ENCODE results near the gene WWOX.

The WWOX gene

DNA sequence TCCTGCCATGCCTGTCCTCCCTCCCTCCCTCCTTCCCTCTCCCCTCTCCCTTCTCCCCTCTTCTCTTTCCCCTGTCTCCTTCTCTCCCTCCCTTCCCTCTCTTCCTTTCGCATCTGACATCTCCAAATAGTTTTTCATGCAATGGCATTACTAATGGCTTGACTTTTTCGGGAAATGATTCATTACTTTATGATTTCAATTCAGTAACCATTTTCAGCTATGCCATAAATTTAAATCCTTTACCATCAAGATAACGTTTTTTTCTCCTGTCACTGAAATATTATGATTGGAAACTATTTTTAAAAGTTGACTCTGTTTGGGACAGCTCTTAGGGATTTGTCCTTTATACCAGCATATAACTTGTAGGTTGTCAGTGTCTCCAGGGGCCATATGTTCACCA, 201.0 kb downstream of the WWOX start:
- no peak for DNase-seq (ENCODE audit: low spot score)

DNA sequence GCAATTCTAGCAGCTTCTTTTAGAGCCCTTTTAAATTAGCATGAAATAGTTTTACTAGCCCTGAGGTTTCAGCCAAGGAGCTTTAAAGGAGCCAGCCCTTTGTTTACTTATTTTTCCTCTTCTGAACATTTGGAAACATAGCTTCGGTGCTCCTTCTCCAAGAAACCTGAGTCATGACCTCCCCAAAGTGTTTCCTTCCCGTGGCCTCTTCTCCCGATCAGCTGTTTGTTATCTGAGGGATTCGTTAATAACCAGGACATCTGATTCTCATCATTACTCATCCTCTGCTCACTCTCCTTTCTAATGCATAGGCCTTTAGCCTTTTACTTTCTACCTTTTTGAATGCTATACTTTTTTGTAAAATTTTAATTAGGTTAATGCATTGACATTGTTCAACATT, 204.5 kb downstream of the WWOX start:
- no peak for DNase-seq (ENCODE audit: low spot score)

DNA sequence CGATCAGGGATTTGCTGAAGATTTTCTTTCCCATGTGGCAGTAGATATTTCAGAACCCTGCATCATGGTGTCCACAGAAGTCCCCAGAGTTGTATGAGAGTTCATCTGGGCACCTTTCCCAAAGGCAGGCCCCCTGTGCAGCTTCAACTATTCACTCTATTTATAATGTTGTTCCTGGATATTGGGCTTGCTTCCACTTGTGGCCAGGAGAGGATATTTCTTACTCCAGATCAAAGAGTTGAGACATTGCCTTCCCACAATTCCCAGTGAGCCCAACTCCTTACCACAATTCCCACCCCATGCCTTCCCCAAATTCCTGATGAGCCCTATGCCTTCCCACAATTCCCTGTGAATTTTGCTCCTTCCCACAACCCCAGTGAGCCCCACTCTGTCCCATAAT, 206.9 kb downstream of the WWOX start:
- no peak for DNase-seq (ENCODE audit: low spot score)

DNA sequence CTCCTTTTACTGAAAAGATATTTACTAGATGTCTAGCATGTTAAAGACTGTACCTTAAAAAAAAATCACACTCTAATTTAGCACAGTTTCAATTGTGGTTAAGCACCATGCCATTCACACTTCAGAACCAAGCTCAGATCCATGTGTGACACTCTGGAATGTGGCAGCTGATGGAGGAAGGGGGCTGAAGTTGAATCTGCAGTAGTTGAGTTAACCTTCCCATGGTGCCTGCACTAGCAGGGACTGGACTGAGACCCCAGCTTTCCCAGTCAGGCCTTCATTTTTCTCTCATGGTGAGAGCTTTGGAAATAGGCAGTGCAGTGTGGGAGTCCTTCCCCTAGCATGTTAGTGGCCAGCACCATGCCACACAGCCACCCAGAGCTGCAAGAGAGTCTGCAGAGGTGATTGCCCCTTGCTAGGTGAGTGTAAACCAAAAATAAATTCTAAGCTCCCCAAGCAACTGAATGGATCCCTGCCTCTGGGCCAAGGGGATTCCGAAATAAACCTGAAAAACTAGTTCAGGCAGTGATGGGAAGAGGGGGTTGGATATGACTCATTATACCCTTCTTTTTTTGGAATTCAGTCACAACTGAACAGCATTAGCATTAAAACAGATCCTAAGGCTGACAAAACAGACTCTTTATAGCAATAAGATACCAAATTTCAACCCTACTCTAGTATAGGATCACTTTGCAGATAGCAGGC, 208.5 kb downstream of the WWOX start:
- DNase-seq (ENCODE audit: low spot score), result no peak

DNA sequence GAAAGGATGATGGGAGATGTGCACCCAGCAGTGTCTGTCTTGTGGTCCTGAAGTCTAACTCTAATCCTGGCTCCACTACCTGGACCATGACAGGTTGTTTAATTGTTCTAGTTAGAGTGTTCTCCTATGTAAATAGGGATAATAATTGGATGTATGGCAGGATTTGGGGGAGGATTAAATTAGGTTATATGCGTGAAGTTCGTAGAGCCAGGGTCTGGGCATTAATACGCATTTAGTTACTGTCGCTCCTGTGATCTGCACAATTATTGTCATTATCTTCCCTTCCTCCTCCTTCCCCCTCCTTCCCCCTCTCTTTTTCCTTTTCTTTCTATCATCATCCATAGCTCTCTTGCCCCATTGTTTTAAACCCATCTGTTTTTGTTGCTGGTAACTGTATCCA, 210.3 kb downstream of the WWOX start:
- no peak for DNase-seq (ENCODE audit: low spot score)

DNA sequence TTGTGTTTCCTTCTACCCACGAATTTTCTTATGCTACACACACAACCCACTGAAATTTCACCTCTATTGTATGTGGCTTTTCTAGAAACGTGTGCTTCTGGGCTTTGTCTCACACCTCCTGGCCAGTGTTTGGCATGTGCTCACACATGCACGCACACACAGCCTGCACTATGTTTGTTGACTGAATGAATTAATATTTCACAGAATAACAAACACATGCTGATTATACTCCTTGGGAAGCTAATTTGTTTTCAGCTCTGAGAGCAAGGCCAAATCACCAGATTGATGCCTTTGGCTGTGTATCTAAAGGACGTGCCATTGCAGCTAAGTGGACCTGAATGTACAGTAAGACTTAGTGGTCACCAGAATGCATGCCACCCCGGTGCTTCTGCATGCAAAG, 210.7 kb downstream of the WWOX start:
- DNase-seq (ENCODE audit: low spot score), result no peak

DNA sequence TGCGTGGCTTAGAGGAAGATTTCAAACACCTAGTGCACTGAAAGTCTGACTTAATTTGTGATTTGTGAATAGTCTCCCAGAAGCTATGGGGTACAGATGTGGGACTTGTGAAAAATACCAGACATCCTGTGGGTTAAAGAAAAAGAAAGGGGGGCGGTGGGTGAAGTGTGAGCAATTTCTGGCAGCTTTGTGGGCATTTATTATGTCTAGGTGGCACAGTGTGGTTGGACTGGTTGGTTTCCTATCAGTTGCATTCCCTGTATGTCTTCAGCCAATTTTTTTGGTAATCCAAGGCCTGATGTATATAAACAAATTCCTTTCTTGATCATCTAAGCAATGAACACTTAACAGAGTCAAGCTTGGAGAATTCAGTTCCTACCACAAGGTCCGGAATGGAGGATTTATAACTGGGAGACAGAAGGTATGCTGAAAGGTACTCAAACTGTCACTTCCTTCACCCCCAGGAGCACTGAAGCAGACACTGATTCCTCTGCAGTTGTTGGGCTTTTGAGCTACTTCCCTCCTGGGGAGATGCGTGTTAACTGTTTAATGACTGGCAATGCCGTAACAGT, 211.6 kb downstream of the WWOX start:
- no peak for DNase-seq (ENCODE audit: low spot score)

DNA sequence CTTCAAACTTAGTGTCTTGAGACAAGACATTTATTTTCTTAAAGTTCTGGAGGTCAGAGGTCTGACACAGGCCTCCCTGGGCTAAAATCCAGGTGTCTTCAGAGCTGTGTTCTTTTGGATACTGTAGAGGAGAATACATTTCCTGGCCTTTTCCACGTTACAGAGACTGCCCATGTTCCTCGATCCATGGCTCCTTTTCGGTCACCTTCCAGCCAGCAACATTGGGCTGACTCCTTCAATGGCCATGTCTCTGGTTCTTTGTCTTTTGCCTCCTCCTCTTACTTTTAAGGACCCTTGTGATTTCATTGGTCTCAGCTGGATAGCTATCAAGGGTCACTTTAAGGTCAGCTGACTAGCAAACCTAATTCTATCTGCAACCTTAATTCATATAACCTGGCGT, 212.4 kb downstream of the WWOX start:
- no peak for DNase-seq (ENCODE audit: low spot score)

DNA sequence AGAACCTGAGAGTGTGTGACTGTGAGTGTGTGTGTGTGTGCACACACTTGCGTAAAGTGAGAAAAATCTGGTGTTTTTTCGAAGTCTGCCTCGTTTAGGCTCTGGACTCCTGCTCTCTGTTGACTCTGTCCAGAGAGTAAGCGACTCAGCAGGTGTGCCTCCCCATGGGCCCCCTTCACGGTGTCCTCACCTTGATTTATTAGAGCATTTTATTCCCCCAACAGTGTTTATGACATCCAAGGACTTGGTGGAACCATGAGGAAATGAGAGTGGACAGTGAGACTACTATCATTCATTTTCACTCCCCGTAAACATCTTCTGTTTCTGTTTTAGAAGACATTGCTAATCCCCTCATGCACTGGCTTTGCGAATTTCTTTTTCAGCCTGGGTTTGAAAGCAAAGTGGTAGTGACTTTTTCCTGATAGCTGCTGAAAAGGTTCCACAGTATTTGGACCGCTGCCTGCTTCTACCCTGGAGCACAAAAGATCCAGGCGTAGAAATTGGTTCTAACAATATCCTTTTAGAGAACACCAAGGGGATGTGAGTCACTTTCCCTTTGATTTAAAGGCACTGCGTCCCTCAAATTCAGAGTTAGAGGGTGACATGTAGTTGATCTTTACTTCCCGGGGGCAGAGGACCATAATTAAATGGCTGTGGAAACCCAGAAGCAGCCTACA, 218.2 kb downstream of the WWOX start:
- no peak for DNase-seq (ENCODE audit: low spot score)

DNA sequence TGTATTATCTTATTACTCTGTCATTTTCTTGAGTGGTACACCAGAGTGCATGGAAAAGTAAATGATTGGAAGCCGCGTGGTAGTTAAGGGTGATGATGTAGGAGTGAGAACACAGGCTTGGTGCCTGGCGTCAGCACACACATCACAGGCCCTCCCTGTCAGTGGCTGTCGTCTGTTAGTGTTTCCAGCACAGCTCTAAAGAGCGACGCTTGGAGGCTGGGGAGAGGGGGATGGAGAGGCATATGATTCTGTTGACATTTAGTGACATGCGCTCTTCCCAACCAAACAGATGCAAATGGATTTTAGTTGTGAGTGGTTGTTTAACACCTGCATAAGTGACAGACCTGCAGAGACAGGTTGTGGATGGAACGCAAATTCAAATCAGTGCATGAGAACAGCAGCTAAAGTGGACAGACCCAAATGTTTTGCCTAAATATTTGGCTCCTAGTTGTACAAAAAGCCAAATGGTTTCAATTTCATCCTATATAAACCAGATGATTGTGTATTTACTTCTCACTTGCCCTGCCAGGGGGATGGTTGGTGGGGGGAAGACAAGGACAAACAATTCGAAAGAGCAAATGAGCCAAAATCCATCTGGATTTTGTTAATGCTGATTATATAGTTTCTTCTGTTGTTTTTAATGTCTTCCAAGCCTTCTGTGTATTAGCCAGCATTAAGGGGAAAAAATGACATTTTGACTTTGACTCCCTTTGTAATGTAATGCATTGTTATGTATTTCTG, 222.3 kb downstream of the WWOX start:
- peak; percentile 2 for DNase-seq (ENCODE audit: low spot score)

DNA sequence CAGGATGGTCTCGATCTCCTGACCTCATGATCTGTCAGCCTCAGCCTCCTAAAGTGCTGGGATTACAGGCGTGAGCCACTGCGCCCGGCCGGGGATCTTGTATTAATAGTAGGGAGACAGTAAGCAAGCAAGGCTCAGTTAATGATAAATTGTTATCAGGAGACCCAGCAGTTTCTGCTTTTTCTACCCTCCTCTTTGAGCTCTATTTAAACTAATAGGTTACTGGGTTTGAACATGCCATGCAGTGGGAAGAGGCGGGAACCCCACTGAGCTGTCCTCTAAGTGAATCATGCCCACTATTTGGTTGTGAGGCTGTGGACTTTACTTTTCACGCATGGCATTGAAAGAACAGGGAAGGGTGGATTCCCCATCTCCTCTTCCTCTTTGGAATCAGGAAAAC, 223.9 kb downstream of the WWOX start:
- DNase-seq (ENCODE audit: low spot score), result no peak

DNA sequence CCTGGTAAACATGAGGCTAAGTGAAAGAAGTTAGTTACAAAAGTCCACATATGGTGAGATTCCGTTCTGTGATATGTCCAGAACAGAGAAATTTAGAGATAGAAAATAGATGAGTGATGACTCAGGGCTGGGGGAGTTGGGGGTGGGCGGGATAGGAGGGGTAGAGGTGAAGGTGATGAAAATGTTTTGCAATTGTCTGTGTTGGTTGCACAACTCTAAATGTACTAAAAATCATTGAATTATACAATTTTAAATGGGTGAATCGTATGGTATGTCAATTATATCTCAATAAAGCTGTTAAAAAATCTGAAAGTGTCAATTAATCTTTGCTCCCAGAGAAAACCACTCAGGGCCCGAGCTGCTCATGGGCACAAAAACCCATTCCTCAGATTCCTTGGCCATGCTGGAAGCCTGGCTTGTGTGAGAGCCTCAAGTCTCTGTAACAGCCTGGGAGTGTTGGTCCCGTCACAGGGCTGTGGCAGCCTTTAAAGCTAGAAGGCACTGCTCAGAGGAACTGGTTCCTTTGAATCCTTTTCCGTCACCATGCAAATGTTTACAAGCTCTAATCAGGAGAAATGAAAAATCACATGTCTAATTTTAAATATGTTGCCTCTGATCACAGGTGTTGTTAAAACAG, 225.3 kb downstream of the WWOX start:
- peak; percentile 3 for DNase-seq (ENCODE audit: low spot score)

DNA sequence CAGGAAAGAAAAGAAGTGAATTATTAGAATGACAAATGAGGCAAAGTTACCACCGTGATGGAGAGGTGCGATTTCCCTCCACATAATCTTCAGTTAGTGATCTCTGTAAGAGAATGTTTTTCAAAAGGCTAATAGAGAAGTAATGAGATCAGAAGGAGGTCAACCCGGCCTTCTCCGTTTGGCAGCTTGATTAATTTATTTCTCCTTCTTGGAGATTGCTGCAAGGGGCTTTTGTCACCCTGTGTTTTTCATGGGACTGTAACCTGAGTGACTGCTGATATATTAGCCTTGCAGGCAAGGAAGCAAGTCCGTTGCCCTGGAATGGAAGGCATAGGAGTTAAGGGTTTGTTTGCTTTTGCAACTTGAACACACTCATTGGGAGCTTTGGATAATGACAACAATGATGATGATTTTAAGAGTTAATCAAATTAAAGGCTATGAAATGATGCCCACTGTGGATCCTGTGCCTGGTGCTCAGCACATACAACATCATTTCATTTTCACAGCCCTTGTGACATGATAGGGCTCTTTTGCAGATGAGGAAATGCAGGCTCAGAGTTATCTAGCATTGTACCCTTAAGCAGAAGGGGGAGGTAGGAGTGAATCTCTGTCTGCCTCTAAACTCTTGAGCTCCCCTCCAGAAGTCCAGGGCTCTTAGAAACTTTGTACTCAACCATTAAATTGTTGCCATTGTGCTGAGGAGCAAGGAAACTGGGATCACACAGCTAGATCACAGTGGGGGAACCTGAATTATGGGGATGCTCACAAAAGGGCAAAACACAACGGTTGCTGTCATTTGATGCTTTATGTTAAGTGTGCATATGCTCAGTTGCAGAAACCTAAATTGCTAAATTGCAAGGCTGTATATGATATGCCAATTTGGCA, 226.3 kb downstream of the WWOX start:
- DNase-seq (ENCODE audit: low spot score), result peak; percentile 1

DNA sequence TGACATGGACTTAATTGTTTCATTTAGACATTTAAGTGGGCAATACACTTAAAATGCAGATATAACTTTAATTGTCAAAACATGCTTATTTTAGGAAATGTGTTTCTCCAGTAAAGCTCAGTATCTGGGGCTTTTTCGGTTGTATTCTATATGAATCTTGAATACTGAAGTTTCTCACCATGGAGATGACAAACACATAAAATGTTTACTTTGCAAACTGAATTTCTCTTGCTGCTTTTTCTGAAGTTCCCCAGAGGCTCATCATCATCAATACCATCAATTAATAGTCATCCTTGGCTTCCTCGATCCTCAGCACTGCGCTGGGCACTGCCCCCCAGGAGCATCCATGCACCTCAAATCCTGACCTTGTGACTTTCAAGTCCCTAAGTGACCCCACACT, 227.3 kb downstream of the WWOX start:
- DNase-seq (ENCODE audit: low spot score), result peak; percentile 0

DNA sequence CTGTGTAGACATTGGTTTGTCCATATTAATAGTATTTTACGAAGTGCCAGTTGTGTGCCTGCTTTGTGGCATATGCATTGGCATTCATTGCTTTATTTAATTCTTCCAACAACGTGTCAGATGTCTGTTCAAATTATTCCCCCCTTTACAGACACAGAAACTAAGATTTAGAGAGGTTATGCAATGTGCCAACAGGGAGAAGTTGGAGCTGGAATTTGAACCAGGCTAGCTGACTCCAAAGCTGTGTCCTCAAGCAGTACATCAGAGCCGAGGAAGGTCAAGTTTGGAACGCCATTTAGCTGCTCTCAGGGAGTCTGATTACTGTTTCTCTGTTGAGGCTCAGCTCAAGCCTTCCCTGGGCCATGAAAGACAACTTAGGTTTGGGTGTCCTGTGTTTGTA, 232.3 kb downstream of the WWOX start:
- peak; percentile 1 for DNase-seq (ENCODE audit: low spot score)

DNA sequence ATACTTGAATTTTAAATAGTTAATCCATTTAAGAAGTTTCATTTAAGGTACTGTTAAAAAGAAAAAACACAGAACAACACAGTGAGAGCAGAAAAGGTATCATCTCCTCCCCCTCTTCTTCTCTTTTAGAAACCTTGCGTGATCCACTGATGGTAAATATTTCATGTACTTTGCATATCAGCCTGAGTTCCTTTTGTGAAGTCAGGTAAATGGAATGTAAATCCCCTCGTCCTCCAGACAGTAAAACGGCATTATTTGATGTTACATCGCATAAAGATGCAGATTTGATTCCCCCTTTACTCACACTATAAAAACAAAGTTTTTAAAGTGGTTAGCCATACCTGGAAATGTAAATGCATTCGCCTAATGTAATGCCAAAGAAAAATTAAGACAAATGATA, 234.4 kb downstream of the WWOX start:
- no peak for DNase-seq (ENCODE audit: low spot score)

DNA sequence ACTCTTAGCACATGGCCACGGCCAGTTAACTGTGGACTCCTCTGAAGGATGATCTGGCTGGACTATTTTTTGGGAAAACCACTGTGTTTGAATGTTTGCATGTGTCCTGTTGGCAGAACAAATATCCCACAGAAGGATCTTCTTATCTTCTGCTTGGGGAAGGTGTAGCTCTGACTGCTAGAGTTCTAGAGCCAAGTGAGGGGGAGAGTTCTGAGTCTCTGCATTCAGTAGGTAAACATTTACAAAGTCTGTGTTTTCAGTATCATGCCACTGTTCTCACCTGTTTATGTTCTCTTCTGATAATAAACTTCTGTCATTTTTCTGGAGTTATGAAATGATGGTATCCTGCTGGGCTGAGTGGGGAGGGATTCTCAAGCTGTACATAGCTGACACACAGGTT, 241.1 kb downstream of the WWOX start:
- DNase-seq (ENCODE audit: low spot score), result no peak

DNA sequence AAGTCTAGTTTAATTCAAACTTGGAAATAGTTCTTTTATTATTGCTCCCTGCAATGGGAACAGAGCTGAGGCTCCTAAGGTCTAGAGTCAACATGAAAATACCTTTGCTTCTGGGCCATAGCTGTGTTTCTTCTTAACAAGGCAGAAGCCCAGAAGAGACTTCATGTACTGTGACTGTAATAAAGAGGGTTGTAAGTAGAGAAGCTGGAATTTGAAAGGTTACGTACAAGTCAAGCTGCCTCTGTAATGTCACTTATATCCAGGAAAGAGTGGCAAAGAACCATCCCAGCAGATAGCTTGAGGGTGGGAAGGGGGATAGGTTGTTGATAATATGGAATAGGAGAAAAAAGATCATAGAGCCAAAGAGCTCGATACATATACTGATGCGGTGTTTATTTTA, 248.6 kb downstream of the WWOX start:
- DNase-seq (ENCODE audit: low spot score), result no peak

DNA sequence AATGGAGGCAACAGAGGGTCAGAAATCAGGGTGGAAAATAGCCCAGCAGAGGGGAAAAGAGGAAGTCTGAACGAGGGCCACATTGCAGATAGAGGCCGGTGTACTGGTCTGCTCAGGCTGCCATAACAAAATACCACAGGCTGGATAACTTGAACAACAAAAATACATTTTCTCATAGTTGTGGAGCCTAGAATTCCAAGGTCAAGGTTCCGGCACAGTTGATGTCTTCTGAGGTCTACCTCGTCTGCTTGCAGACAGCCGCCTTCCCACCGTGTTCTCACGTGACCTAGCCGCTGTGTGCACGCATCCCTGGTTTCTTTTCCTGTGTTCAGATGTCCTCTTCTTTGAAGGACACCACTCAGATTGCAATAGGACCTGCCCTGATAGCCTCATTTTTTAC, 249.4 kb downstream of the WWOX start:
- DNase-seq (ENCODE audit: low spot score), result no peak

DNA sequence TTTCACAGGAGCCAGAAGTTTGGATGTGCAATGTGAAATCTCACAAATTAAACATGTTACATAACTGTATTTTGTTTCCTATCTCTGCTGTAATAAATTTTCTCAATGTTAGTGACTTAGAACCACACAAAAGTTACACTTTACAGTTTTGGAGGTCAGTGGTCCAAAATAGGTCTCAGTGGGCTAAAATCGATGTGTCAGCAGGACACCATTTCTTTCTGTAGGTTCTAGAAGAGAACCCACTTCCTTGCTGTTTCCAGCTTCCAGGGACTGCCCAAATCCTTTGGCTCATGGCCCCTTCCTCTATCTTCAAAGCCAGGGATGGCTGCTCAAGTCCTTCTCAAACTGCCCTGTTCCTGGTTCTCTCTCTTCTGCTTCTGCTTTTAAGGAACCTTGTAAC, 252.7 kb downstream of the WWOX start:
- peak; percentile 2 for DNase-seq (ENCODE audit: low spot score)

DNA sequence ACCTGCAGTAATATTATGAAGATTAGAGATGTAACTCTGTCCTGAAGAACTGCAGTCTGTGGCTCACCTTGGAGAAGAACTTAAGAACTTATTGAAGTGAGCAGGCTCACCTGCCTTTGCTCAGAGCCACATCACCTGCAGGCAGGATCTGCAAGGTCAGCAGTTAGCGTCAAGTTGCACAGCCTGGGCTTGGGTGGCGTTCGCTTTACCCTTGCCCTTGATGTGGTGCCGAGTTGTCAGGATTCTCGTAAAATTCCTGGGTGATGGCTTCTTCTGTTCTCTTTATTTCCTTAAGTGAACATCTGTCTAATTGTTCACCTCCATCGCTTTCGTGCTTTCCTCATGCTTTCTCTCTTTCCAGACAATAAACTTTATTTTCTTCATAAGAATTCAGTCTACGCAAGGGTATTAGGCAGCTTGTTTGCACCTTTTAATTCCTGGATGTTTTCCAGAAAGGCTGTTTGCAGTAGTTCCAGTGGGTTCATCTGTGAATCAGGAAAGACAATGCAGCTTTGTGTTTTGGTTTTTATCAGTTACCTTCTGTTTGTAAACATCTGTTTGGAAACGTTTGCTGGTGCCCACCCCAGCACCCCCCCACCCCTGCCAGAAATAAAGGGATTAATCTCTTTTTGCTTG, 254.3 kb downstream of the WWOX start:
- peak; percentile 2 for DNase-seq (ENCODE audit: low spot score)
